Ovary (tissue), 3 donors: ENCODE data around the gene CYLD.

Experiments
- CTCF ChIP-seq, 3 donors: fragments of 450-650 bp in 2 of 3; fragments of 200-600 bp in 1 of 3; IDR thresholded peaks; one replicate each; pipeline versions ENCODE4 v1.5.1 to v1.8.0; 2016 to 2022; ENCODE audit warnings: antibody characterized with exemption in 3 of 3, mild to moderate bottlenecking in 1 of 3
- EP300 ChIP-seq: sonication (generic); formaldehyde crosslinking; IDR thresholded peaks from one replicate; pipeline ENCODE4 v1.6.1; 2017; ENCODE audit warnings: antibody characterized with exemption
- POLR2A ChIP-seq: fragments of 450-650 bp; IDR thresholded peaks from one replicate; pipeline ENCODE4 v1.6.1; 2017; ENCODE audit warnings: antibody characterized with exemption, mild to moderate bottlenecking, moderate library complexity
- donor health status: DM: no; HTN: no; CAD: no.

- TF ChIP-seq POLR2A: no peak
- TF ChIP-seq CTCF (IDR thresholded peaks at IDR 0.05): no peak
- TF ChIP-seq EP300: no peak
These were observed 89.9 kb downstream of the CYLD start for GRCh38 chr16:50831751-50832150.
